Neural cell (in vitro differentiated cells): ENCODE data around the gene ZNF324.

Experiments
- RAD21 ChIP-seq: fragments of 450-650 bp; conservative IDR thresholded peaks from 2 replicates; pipeline ENCODE4 v1.6.1; 2014; ENCODE audit warnings: antibody characterized with exemption, mild to moderate bottlenecking, moderate library complexity
- REST ChIP-seq: IDR thresholded peaks from 2 replicates; pipeline ENCODE4 v1.6.1; 2012; ENCODE audit warnings: borderline replicate concordance

- TF ChIP-seq RAD21, result no peak
- no peak for TF ChIP-seq REST
Observed at GRCh38 chr19:58471736-58472135, 4.9 kb downstream of the ZNF324 start.
